SK-N-SH treated with all-trans-retinoic acid at 6 μM for 48 hours (cell line): ENCODE results near the gene SRRM2.

Experiments
- BACH2 ChIP-seq: fragments of 250-450 bp; sonication (Bioruptor Pico); IDR thresholded peaks from 2 replicates; pipeline ENCODE4 v1.9.0; 2021; ENCODE audit warnings: mild to moderate bottlenecking, borderline replicate concordance
- CSRNP3 ChIP-seq: fragments of 250-450 bp; sonication (Bioruptor Pico); IDR thresholded peaks from 2 replicates; pipeline ENCODE4 v1.5.1; 2021; ENCODE audit warnings: mild to moderate bottlenecking, moderate library complexity
- ZFP30 ChIP-seq: fragments of 450-650 bp; formaldehyde crosslinking; IDR thresholded peaks from 2 replicates; pipeline ENCODE4 v1.5.0; 2022; ENCODE audit warnings: mild to moderate bottlenecking, moderate library complexity
- ZNF8 ChIP-seq: fragments of 450-650 bp; formaldehyde crosslinking; IDR thresholded peaks from 2 replicates; pipeline ENCODE4 v1.5.0; 2020; ENCODE audit warnings: mild to moderate bottlenecking, moderate library complexity

GRCh38 chr16:2720719-2721633, 31.5 kb upstream of the SRRM2 start:
- TF ChIP-seq BACH2 (CRISPR knock-in tag) (no peak), ZFP30 (CRISPR knock-in tag) (no peak), ZNF8 (CRISPR knock-in tag) (no peak), CSRNP3 (CRISPR knock-in tag) (no peak)
